DMS 273 (cell line): ENCODE data around the gene RSPH6A.

Source experiments
- DNase-seq: peaks from one replicate; lab custom pipeline; 2025; ENCODE audit not compliant: unreplicated experiment; lab: John Stamatoyannopoulos, UW

The RSPH6A gene

GRCh38 chr19:45814851-45815480, at the start of gene RSPH6A:
Gene RSPH6A, minus strand, starts transcription at chr19:45815308. Its CDS starts 132 bp downstream, at chr19:45815176.
- peak; percentile 38 for DNase-seq

DNA sequence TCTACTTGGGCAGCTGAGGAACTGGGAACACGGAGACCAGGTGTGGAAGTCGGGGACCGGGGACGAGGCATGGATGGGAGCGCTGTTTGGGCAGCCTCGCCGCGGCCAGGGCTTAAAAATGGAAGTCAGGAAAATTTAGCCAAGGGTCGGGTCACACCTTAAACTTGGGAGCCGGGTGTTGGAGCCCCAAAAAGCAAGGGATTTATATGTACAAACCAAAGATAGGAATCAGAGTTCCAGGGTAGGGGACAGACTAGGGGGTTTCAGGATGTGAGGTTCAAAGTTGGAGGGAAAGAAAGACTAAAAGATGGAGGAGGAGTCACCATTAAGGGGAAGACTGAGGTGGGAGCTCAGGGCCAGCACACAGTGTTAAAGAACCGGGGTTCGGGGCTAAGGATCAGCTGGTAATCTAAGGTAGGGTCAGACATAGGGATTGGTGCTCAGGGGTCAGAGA, 49.5 kb upstream of the RSPH6A start:
- DNase-seq = no peak

DNA sequence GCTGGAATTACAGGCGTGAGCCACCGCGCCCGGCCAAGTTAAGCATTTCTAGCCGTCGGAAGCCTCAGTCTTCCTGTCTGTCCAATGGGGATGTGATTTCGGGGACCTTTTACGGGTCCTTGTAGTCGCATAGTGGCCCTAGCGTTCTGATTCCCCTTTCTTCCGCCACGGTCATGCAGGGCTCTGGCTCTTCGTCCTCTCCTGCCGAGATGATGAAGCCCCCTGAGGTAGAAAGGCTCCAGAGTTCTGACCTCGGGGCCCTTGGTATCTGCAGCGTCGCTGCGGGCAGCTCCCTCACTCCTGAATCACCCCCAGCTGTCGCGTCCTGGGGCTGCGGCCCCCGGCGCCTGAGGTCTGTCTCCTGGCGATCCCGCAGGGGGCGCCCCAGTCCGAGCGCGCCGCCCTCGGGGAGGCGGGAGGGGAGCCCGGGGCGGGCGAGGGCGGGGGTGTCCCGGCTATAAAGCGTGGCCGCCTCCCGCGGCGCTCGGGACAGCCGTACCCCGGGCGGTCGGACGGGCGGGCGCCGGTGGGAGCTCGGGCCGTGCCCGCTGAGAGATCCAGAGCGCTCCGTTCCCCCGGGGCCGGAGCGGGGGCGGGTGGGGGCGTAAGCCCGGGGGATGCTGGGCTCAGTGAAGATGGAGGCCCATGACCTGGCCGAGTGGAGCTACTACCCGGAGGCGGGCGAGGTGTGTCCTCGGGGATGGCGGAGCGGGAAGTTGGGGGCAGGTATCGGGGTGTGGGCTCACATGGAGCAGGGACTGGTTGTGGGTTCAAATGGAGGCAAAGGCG, 48.9 kb upstream of the RSPH6A start, which contains the start of gene FOXA3:
FOXA3 (plus strand) TSS at position 487 of the 789 bp plus-strand sequence; CDS start at position 618, 131 bp downstream.
- DNase-seq = peak; percentile 88

GRCh38 chr19:45863335-45863839, 48.3 kb upstream of the RSPH6A start:
- no peak for DNase-seq

DNA sequence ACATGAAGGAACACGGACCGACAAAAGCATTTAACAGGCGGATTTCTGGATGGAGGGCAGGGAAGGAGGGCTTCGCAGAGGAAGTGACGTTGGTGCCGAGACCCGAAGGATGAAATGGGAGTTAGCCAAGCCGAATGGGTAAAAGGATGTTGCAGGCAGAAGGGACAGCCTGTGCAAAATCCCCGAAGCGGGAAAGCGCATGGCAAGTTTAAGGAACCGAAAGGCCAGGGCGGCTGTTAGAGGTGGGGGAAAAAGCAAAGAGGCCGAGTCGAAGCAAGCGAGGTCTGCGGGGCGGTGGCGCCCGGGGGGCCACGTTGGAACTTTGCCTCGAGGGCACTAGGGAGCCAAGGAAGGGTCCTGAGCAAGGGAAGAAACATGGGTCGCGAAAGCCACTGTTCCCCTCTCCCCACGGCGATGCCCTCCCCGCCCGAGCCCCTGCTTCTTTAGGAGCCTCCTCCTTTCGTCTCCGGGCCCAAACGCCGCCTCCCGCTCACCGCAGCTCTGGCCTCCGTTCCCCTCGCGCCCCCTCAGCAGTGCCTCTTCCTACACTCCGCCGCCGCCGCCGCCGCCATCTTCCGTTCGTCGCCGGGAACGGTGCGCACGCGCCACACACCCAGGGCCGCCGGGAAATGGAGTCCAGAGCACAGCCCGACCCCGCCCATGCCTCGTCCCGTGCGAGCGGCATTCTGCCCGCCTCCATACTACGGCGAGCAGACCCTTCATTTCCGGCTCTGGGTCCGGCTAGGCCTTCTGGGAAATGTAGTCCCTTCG, 47.6 kb upstream of the RSPH6A start, which contains the start of gene SYMPK:
SYMPK (minus strand) TSS at position 584 of the 771 bp plus-strand sequence. CDS start 8,652 bp downstream, outside the sequence.
- DNase-seq = peak; percentile 99

DNA sequence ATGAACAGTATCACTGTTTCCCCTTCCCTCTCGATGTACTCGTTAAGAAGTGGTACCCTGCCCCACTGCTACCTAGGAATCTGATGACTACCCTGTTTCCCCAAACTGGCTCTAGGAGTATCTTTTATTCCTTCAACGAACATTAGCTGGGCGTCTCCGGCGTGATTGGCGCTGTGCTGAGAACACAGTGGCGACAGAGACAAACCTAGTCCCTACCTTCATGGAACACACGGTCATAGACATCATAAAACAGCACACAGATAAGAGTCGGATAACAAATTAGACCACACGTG, 47.1 kb upstream of the RSPH6A start:
- DNase-seq = no peak

DNA sequence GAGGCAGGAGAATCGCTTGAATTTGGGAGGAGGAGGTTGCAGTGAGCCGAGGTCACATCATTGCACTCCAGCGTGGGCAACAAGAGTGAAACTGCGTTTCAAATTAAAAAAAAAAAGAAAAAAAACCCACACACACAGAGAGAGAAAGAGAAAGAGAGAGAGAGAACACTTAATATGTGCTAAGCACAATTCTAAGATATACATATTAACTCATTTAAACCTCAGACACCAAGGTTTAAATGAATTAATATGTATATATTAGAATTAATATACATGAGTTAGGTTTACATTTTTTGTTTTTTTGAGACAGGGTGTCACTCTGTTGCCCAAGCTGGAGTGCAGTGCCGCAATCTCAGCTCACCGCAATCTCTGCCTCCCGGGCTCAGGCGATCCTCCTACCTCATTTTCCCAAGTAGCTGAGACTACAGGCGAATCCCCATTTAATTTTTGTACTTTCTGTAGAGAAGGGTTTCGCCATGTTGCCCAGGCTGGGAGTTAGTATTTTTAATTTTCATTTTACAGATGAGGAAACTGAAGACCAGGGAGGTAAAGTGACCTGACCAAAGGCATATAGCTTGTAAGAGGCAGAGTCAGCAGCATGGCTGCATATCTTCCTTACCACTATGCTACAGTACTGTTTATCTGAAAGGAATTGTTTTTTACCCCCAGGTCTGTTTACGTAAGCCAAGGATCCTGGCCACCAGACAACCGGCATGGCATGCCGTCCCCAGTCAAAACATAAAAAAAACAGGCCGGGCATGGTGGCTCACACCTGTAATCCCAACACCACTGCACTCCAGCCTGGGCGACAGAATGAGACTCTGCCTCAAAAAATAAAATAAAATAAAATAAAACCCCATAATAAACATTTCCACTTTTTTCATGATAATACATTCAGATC, 45.5 kb upstream of the RSPH6A start:
- no peak for DNase-seq

- DNase-seq = no peak
These were observed 39.2 kb upstream of the RSPH6A start for GRCh38 chr19:45854167-45854778.

- DNase-seq = no peak
These were observed 37.9 kb upstream of the RSPH6A start for GRCh38 chr19:45852983-45853382.

DNA sequence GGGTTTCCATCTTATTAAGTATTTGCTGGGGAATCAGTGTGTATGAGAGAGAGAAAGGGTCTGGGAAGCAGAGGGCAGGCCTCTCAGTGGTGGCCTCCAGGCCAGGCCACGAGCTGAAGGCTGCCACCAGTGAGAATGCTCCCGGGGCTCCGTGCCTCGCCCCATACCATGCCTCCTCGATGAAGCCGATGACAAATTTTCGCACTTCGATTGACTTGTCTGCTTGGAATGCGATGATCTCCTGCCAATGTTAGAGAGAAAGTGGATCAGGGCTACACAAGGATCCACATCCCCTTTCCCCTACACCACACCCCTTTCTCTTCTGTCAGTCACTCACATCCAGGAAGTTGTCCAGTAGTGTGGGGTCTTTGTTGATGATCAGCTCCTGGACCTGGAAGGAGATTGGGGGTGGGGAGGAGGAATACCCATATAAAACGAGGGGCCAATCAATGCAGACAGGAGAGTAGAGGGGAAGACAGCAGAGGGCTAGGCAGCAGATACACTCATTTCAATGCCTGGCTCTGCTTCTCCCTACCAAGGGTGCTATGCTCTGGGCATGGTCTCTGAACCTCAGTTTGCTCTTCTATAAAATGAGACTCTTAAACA, 37.1 kb upstream of the RSPH6A start:
- no peak for DNase-seq

DNA sequence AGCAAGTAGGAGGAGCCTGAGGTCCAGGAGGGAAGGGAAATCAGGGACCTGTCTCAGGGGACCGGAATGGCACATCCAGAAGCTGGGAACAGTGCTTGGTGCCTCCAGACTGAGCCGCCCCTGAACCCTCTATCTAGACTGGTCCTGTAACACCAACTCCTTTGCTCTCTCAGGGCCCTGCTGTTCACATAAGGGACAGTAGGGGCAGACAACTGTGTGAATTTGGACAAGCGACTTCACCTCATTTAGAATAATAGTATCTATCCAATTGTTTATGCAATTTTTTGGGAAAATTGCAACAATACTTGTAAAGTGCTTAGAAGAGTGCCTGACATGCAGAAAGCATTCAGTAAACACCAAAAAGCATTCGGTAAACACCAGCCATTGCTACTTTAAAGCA, 33.8 kb upstream of the RSPH6A start:
- DNase-seq = peak; percentile 29

- DNase-seq = no peak
These were observed 32.6 kb upstream of the RSPH6A start for GRCh38 chr19:45847663-45848062.

DNA sequence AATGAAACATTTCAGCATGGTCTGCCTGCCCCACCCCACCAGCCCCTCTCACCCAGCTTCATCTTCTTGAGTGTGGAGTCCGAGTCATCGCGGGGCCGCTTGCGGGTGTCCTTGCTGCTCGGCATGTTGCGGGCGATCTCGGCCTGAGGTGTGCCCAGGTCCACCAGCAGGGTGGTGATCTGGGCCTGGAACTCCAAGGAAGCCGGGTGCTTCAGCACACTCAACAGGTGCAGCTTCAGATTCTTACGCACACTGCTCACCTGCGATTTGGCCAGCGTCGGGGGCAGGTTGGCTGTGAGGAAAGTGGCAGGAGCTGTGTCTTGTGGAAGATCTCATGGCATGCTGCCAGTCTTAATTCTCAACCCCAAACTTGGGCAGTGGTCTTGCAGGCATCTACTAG, 27.1 kb upstream of the RSPH6A start:
- no peak for DNase-seq

DNA sequence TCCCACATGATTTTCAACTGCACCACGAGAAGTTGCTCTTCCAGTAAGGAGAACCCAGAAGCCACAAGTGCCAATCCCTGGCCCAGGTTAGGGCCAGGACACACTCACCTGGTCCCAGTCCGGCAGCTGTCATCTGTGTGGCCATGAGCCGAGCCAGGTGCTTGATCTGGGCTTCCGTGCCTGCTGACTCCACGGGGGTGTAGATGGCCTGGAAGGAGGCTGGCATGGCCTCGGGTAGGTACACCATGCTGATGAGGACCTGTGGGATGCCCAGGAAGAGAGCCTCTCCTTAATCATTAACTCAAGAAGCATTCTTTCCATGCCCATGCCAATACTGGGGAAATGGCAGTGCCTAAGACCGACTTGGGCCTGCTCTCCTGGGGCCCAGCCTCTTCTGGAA, 19.9 kb upstream of the RSPH6A start:
- DNase-seq = no peak

- no peak for DNase-seq
These were observed 13.8 kb upstream of the RSPH6A start for GRCh38 chr19:45828945-45829344.

DNA sequence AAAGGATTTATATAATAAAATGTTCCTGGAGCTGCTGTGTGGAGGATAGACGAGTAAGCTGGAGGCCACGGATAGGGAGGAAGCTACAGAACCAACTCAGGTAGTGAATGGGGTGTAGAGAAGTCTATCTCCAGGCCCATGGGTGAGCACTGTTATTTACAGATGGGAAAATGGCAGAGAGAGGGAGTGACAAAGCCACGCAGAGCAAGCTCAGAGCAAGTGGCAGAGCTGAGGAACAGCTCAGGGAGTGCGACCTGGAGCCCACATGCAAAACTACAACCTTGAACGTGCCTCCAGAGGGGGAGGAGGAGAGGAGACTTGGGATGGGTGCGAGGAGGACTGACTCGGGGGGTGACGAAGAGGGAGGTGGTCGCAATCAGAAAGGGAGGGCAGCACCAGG, 13.4 kb upstream of the RSPH6A start:
- no peak for DNase-seq

DNA sequence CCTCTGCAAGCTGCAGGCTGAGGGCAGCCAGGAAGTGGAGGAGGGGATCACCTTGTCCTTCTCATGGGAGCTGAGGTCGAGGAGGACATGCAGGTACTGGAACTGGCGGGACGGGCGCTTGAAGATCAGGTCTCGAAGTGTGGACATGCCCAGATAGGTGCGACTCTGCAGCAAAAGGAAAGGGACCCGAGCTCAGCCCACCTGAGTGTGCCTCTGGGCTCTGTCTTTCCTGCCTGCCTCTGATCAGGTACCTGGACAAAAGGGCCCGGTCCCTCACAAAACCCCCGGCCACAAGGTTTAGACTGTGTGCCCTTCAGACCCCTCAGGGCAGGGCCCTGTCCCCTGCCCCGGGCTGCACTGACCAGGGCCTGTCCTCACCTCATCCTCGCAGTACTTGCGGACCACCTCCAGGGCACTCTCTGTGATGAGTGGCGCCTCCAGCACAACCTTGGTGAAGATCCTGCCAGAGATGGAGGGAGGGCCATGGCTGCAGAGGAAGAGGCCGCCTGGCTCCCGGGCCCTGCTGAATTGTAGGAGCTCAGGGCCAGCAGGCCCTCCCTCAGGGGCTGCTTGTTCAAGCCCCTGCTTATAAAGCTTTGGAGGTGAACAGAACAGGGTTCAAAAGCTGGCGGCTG, 12.5 kb upstream of the RSPH6A start:
- no peak for DNase-seq

DNA sequence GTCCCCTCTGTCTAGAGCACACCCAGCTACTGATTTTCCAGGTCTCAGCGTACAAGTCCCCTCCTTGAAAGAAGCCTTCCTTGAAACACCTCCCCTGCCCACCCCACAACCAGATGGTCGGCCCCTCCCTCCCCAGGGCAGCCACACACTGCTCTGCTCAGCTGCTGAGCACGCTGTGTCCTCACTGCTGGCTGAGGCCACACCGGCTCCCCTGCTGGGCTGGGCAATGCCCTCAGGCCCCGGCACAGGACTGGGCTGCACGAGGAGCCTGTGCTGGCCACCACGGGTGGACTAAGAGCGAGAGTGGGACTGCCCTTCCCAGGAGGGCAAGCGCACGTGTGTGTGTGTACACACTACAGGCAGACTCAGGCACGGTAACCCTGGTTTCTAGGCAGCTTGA, 11.8 kb upstream of the RSPH6A start:
- peak; percentile 55 for DNase-seq
